Activated naive CD4-positive, alpha-beta T cell treated with anti-CD3 and anti-CD28 coated beads, Interleukin-2, amount 50 U/mL, for 72 hours (primary cell): ENCODE measurements around the gene SERPINA1. TPM values are rescaled to one million over a fixed set of nuclear protein-coding genes. Genes with fewer than 3 reads are reported as not detected.

ENCODE experiments used
- ATAC-seq, 2 donors: fragments of 150-1000 bp; cut with Tn5 transposase; 2 replicates each; pipeline ENCODE4 v1.10.0; 2021; ENCODE audit warnings: mild to moderate bottlenecking in 2 of 2, moderate library complexity in 2 of 2
- DNase-seq, 2 donors: peaks; one replicate each; pipeline ENCODE4 v3.0.0; 2021 to 2022; ENCODE audit warnings: low spot score in 2 of 2
- H3K27ac Mint-ChIP-seq, 2 donors: one replicate each; pipeline ENCODE4 v1.8.0; 2022; ENCODE audit warnings: mild to moderate bottlenecking in 2 of 2, mixed read lengths in 2 of 2
- H3K36me3 Mint-ChIP-seq, 2 donors: one replicate each; pipeline ENCODE4 v1.8.0; 2022; ENCODE audit warnings: mixed read lengths in 2 of 2
- H3K9me3 Mint-ChIP-seq, 2 donors: one replicate each; pipeline ENCODE4 v1.8.0; 2022; ENCODE audit warnings: mixed read lengths in 2 of 2
- total RNA-seq, 2 donors: library from RNA; stranded (reverse); gene quantifications; one replicate each; pipeline ENCODE4 v1.2.3, GENCODE V29; 2022

SERPINA1 gene
- total RNA-seq, 2 donors from 2014 or later: 1.5 to 29.9 TPM

DNA sequence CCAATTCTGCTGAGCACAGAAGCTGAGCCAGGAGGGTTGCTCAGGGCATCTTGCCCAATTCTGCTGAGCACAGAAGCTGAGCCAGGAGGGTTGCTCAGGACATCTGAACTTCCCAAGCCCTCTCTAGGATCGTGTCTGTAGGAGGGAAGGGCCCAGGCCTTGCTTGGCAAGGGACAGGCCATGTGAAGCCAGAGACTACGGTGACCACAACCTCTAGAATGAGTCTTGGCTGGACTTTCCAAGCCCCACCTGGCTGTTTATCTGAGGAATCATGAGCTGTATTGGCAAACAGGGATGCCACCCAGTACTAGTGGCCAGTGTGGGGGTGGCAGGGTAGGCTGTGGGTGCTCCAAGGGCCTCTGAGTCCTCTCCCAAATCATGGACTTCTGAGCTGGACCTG lies 57.5 kb downstream of the SERPINA1 start:
- H3K9me3 Mint-ChIP-seq: no peaks in the 10 kb centered on the region
- ATAC-seq: no peak
- no peaks in the 10 kb centered on the region for H3K36me3 Mint-ChIP-seq
- DNase-seq: no peak
- no peak overlapping the region for H3K27ac Mint-ChIP-seq

DNA sequence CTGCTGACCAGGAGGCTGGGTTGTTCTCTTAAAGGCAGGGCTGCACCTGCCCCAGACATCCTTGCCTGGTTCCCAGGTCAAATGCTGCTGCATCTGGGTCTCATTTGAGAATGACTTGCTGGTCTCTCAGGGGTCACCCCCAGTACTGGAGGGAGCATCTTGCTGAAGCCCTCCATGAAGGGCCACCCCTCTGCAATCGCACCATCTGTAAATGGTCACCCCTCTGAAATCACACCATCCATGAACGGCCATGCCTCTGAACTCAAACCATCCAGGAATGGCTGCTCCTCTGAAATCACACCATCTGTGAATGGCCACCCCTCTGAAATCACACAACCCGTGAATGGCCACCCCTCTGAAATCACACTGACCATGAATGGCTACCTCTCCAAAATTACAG lies 58.0 kb downstream of the SERPINA1 start:
- ATAC-seq: no peak

DNA sequence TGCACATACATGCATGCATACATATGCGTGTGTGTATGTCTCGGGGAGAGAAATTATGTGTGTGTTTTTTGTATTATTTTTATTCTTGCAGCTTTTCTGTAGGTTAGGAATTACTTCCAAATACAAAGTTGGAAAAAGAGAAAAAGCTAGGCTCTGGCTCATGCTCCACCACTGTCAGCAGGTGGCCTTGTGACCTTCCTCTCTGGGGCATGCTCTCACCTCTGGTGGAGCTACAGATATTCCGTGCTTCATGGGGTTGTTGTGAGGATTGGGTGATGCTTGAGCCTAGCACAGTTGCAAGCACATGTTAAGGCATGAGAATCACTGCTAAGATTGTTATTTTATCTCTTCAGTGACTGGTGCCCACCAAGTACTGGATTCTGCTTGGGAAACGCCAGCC lies 58.5 kb downstream of the SERPINA1 start:
- Mint-ChIP-seq H3K27ac (no peak overlapping the region), H3K36me3 (no peaks in the 10 kb centered on the region), H3K9me3 (no peaks in the 10 kb centered on the region)
- ATAC-seq (no peak), DNase-seq (no peak)

More for the DNA sequence above, 58.0 kb downstream of the SERPINA1 start:
- no peak overlapping the region for H3K27ac Mint-ChIP-seq
- no peaks in the 10 kb centered on the region for H3K36me3 Mint-ChIP-seq
- no peaks in the 10 kb centered on the region for H3K9me3 Mint-ChIP-seq
- DNase-seq: no peak

DNA sequence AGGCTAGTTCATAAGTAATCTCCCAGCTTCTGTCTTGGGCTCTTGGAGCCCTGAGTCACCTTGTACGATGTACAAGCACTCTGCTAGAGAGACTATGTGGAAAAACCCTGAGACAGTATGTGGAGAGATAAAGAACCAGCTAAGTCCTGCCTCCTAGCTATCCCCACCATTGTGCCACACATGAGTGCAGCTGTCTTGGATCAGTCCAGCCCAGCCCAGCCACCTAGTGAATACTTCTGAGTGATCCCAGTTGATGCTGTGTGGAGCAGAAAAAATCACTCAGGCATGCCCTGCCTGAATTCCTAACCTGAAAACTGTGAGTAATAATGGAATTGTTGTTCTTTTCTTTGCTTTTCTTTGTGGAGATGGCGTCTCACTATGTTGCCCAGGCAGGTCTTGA lies 60.2 kb downstream of the SERPINA1 start:
- ATAC-seq (no peak), DNase-seq (no peak)
- no peaks in the 10 kb centered on the region for H3K9me3 Mint-ChIP-seq
- H3K36me3 Mint-ChIP-seq: no peaks in the 10 kb centered on the region
- no peak overlapping the region for H3K27ac Mint-ChIP-seq

Other genes starting within 250 kb of the SERPINA1 start
- gene PPP4R4, start 214.3 kb downstream of the SERPINA1 start, total RNA-seq: 1 to 10 TPM; 6.5 to 8.7 TPM
- gene SERPINA10, start 95.3 kb downstream of the SERPINA1 start, total RNA-seq: not detected
- gene SERPINA6, start 65.3 kb downstream of the SERPINA1 start, total RNA-seq: not detected
- not detected for gene SERPINA2, start 21.9 kb downstream of the SERPINA1 start, total RNA-seq
- gene SERPINA11, start 64.2 kb upstream of the SERPINA1 start, total RNA-seq: not detected
- not detected for gene SERPINA9, start 87.6 kb upstream of the SERPINA1 start, total RNA-seq
- gene SERPINA12, start 120.9 kb upstream of the SERPINA1 start, total RNA-seq: not detected
- gene SERPINA4, start 172.8 kb upstream of the SERPINA1 start, total RNA-seq: not detected
- not detected for gene SERPINA5, start 192.8 kb upstream of the SERPINA1 start, total RNA-seq
- gene SERPINA3, start 223.8 kb upstream of the SERPINA1 start, total RNA-seq: not detected